NCI-H446 (cell line): ENCODE data around the gene ANKRD24.
"Not testable (repeated sequence)": the region's sequence is repeated elsewhere in the genome, so short reads cannot be mapped to it uniquely, and the experiment has no call there.

Source experiments
- DNase-seq, 2 experiments: peaks; one replicate each; lab custom pipeline; 2025; lab: John Stamatoyannopoulos, UW

ANKRD24 gene

GRCh38 chr19:4182084-4182810, at the start of gene ANKRD24, which contains the start of gene SIRT6:
Gene ANKRD24 (plus strand): TSS chr19:4182689. CDS start chr19:4186426, 3,737 bp downstream.
Gene SIRT6 (minus strand): TSS chr19:4182563. CDS start chr19:4182539, 24 bp downstream.
- DNase-seq = peak; percentile 92 to 97

- DNase-seq = peak in 1 of 2 experiments; percentile 38
Observed at GRCh38 chr19:4134351-4134750, 48.1 kb upstream of the ANKRD24 start.

GRCh38 chr19:4135386-4135785, 47.1 kb upstream of the ANKRD24 start:
- DNase-seq = not testable (repeated sequence)

GRCh38 chr19:4136680-4137088, 45.8 kb upstream of the ANKRD24 start:
- no peak for DNase-seq

GRCh38 chr19:4138445-4138844, 44.0 kb upstream of the ANKRD24 start:
- DNase-seq = no peak

- DNase-seq = peak; percentile 36 to 76
Observed at GRCh38 chr19:4139614-4140236, 42.8 kb upstream of the ANKRD24 start.

- DNase-seq = peak in 1 of 2 experiments; percentile 78
Observed at GRCh38 chr19:4140237-4140711, 42.2 kb upstream of the ANKRD24 start.

- not testable (repeated sequence) for DNase-seq
Observed at GRCh38 chr19:4142916-4143315, 39.6 kb upstream of the ANKRD24 start.

GRCh38 chr19:4144666-4145249, 37.7 kb upstream of the ANKRD24 start:
- no peak for DNase-seq

- no peak for DNase-seq
Observed at GRCh38 chr19:4149518-4150288, 32.8 kb upstream of the ANKRD24 start.

- no peak for DNase-seq
Observed at GRCh38 chr19:4151623-4152022, 30.9 kb upstream of the ANKRD24 start.

- no peak for DNase-seq
Observed at GRCh38 chr19:4152241-4152998, 30.1 kb upstream of the ANKRD24 start.

- DNase-seq = no peak
Observed at GRCh38 chr19:4154571-4155312, 27.7 kb upstream of the ANKRD24 start.

- no peak for DNase-seq
Observed at GRCh38 chr19:4157164-4157563, 25.3 kb upstream of the ANKRD24 start.

GRCh38 chr19:4157971-4158370, 24.5 kb upstream of the ANKRD24 start:
- DNase-seq = not testable (repeated sequence)

- DNase-seq = no peak
Observed at GRCh38 chr19:4161415-4162077, 20.9 kb upstream of the ANKRD24 start.

- DNase-seq = no peak
Observed at GRCh38 chr19:4164262-4164661, 18.2 kb upstream of the ANKRD24 start.

- DNase-seq = no peak
Observed at GRCh38 chr19:4171676-4172075, 10.8 kb upstream of the ANKRD24 start.

- peak in 1 of 2 experiments; percentile 15 for DNase-seq
Observed at GRCh38 chr19:4172861-4173473, 9.5 kb upstream of the ANKRD24 start.
